CD14-positive monocyte (primary cell): ENCODE measurements around the gene RNF5. TPM values are rescaled to one million over a fixed set of nuclear protein-coding genes. Genes with fewer than 3 reads are reported as not detected.
"Not testable (repeated sequence)": the region's sequence is repeated elsewhere in the genome, so short reads cannot be mapped to it uniquely, and the experiment has no call there.

Experiments
- DNase-seq, 3 donors: peaks; one replicate each; pipeline ENCODE4 v3.0.0-alpha.2; 2011 to 2022
- H2AFZ ChIP-seq: 2 replicates; pipeline ENCODE4 v1.6.0; 2012; ENCODE audit warnings: mild to moderate bottlenecking, low read depth, low read length, inconsistent platforms; ENCODE audit not compliant: insufficient read depth, poor library complexity, severe bottlenecking
- H3K27ac ChIP-seq, 2 donors: 1 replicate in 1 of 2; 2 replicates in 1 of 2; pipeline ENCODE4 v1.5.1; 2012 to 2013; ENCODE audit warnings: low read length in 2 of 2, control low read depth in 1 of 2, inconsistent platforms in 1 of 2, low read depth in 1 of 2, mild to moderate bottlenecking in 1 of 2
- H3K27me3 ChIP-seq, 2 donors: one replicate each; pipeline versions ENCODE4 v1.6.0 to v1.6.1; 2011 to 2013; ENCODE audit warnings: low read length in 2 of 2; ENCODE audit not compliant: control insufficient read depth in 2 of 2, insufficient read depth in 2 of 2
- H3K36me3 ChIP-seq, 2 donors: replicated peaks in 1 of 2; 1 replicate in 1 of 2; 2 replicates in 1 of 2; pipeline versions ENCODE4 v1.5.1 to v1.6.1; 2012 to 2013; ENCODE audit warnings: low read length in 2 of 2, control low read depth in 1 of 2, inconsistent platforms in 1 of 2, mild to moderate bottlenecking in 1 of 2; ENCODE audit not compliant: insufficient read depth in 2 of 2, control insufficient read depth in 1 of 2
- H3K4me1 ChIP-seq, 2 donors: 1 replicate in 1 of 2; 2 replicates in 1 of 2; pipeline versions ENCODE4 v1.5.1 to v1.6.1; 2012 to 2013; ENCODE audit warnings: low read length in 2 of 2, control low read depth in 1 of 2, inconsistent platforms in 1 of 2, mild to moderate bottlenecking in 1 of 2, moderate library complexity in 1 of 2; ENCODE audit not compliant: insufficient read depth in 2 of 2, control insufficient read depth in 1 of 2
- H3K4me2 ChIP-seq: replicated peaks from 2 replicates; pipeline ENCODE3; 2012; ENCODE audit warnings: low read length, moderate library complexity, mild to moderate bottlenecking; ENCODE audit not compliant: poor library complexity, severe bottlenecking; ENCODE audit errors: extremely low read depth
- H3K4me3 ChIP-seq, 3 experiments: fragments of 200-600 bp in 1 of 3; sonication (generic) in 1 of 3; replicated peaks in 1 of 3; 1 replicate in 2 of 3; 2 replicates in 1 of 3; pipeline ENCODE4 v1.5.1; 2011 to 2013; ENCODE audit warnings: low read length in 3 of 3, mild to moderate bottlenecking in 3 of 3, control low read depth in 2 of 3, low read depth in 2 of 3, inconsistent platforms in 1 of 3, moderate library complexity in 1 of 3
- H3K79me2 ChIP-seq: 2 replicates; pipeline ENCODE4 v1.6.0; 2012; ENCODE audit warnings: mild to moderate bottlenecking, control low read depth, inconsistent platforms, low read length, moderate library complexity; ENCODE audit not compliant: insufficient read depth
- H3K9ac ChIP-seq: 2 replicates; pipeline ENCODE4 v1.6.0; 2017; ENCODE audit warnings: low read length, mild to moderate bottlenecking; ENCODE audit not compliant: insufficient read depth, poor library complexity, severe bottlenecking
- H3K9me3 ChIP-seq, 2 donors: replicated peaks in 1 of 2; 1 replicate in 1 of 2; 2 replicates in 1 of 2; pipeline versions ENCODE4 v1.5.1 to v1.6.1; 2012 to 2013; ENCODE audit warnings: low read length in 2 of 2, control low read depth in 1 of 2; ENCODE audit not compliant: control insufficient read depth in 1 of 2, insufficient read depth in 1 of 2
- H4K20me1 ChIP-seq: 2 replicates; pipeline ENCODE4 v1.6.0; 2012; ENCODE audit warnings: mild to moderate bottlenecking, low read length, control low read depth, moderate library complexity; ENCODE audit not compliant: insufficient read depth
- H3K27ac Mint-ChIP-seq, 7 donors: one replicate each; pipeline ENCODE4 v1.8.0; 2020; ENCODE audit warnings: mild to moderate bottlenecking in 7 of 7, mixed read lengths in 7 of 7, moderate library complexity in 6 of 7, inconsistent platforms in 2 of 7
- H3K27me3 Mint-ChIP-seq, 3 donors: one replicate each; pipeline ENCODE4 v1.8.0; 2021 to 2022; ENCODE audit warnings: low read depth in 3 of 3, mild to moderate bottlenecking in 3 of 3, mixed read lengths in 3 of 3, moderate library complexity in 3 of 3, inconsistent platforms in 1 of 3
- H3K36me3 Mint-ChIP-seq, 2 donors: one replicate each; pipeline ENCODE4 v1.8.0; 2020; ENCODE audit warnings: mixed read lengths in 2 of 2, inconsistent platforms in 1 of 2, mild to moderate bottlenecking in 1 of 2
- H3K4me1 Mint-ChIP-seq: one replicate; pipeline ENCODE4 v1.8.0; 2020; ENCODE audit warnings: mild to moderate bottlenecking, mixed read lengths
- H3K4me3 Mint-ChIP-seq, 2 donors: one replicate each; pipeline ENCODE4 v1.8.0; 2020; ENCODE audit warnings: mild to moderate bottlenecking in 2 of 2, mixed read lengths in 2 of 2, moderate library complexity in 1 of 2
- H3K9me3 Mint-ChIP-seq, 7 donors: one replicate each; pipeline ENCODE4 v1.8.0; 2020 to 2022; ENCODE audit warnings: mixed read lengths in 7 of 7, mild to moderate bottlenecking in 6 of 7, moderate library complexity in 6 of 7, inconsistent platforms in 2 of 7
- WGBS: methylation state at CpG from one replicate; pipeline ENCODE4 v1.1.5; 2013; ENCODE audit warnings: missing lambda C conversion rate; ENCODE audit not compliant: insufficient coverage; 5-methylcytosine and 5-hydroxymethylcytosine counted together
- intact Hi-C, 2 donors: fragments of 100-400 bp; cut with micrococcal nuclease; formaldehyde crosslinking; loops; one replicate each; pipeline versions ENCODE4 v1.15.0 to v1.15.1; 2023
- polyA plus RNA-seq, 3 donors: library from polyadenylated mRNA; depleted of rRNA in 1 of 3; unstranded in 2 of 3; stranded (reverse) in 1 of 3; fragments of 300-500 nt in 2 of 3; fragments of >200 nt in 1 of 3; fragmentation: Illumina TruSeq in 2 of 3; gene quantifications; 1 replicate in 2 of 3; 2 replicates in 1 of 3; pipeline ENCODE4 v1.2.3, GENCODE V29; 2012 to 2021
- TF ChIP-seq, protein P1 (sequence below): fragments of 200-600 bp; IDR thresholded peaks from one replicate; pipeline ENCODE4 v1.8.0; 2022; ENCODE audit warnings: antibody characterized with exemption, mild to moderate bottlenecking

RNF5 gene
- polyA plus RNA-seq, 3 donors: 62.2 to 108 (median 83.5) TPM

DNA sequence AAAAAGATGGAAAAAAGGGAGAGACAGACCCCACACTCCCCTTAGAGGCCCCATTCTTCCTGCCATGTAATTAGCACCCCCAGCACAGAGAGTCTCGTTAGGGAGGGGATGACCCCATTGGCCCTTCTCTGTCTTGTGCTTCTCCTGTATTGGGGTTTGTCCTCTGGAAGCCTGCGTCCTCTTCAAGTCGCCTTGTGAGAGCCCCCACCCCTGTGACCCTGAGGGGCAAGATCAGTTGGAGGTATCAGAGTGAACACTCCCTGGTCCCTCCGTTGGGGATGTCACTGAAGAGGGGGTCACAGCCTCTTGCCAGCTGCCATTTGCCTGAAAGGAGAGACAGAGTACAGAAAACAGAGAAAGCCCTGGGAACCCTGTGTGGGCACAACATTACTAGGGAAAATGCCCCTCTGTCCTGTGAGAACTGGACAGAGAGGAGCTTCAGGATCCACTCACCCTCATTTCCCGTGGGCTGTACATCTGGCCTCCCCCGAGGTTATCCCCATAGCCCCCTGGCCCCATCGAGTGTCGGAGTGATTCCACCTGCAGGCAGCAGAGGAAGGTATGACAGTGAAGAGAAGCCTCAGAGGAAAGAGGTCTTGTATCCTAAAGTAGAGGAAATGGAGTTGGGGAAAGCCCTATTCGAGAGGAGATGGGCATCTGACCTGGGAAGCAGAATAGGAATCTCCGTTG, 8.1 kb downstream of the RNF5 start:
- Mint-ChIP-seq H3K27ac (peak overlapping the region; percentile 57 to 92 (median 85)), H3K4me3 (peak overlapping the region; percentile 21 to 71), H3K36me3 (peaks cover 58 to 77% of the 10 kb centered on the region in 2 donors), H3K4me1 (peaks cover 62% of the 10 kb centered on the region)
- H2AFZ ChIP-seq, H3K9ac ChIP-seq, H3K9me3 Mint-ChIP-seq, H3K9me3 ChIP-seq, H3K27me3 ChIP-seq, H3K27me3 Mint-ChIP-seq, DNase-seq, intact Hi-C loops, H4K20me1 ChIP-seq: not testable (repeated sequence)
- 87% methylated on average over 6 of the region's 10 CpGs for WGBS
- Histone ChIP-seq H3K36me3 (peaks cover 48 to 68% of the 10 kb centered on the region in 2 donors), H3K4me3 (peak overlapping the region in 1 of 3 experiments; percentile 98), H3K4me2 (peak overlapping the region; percentile 100), H3K4me1 (peaks cover 56 to 61% of the 10 kb centered on the region in 2 donors), H3K27ac (peak overlapping the region; percentile 37 to 95), H3K79me2 (peaks cover 74% of the 10 kb centered on the region)

DNA sequence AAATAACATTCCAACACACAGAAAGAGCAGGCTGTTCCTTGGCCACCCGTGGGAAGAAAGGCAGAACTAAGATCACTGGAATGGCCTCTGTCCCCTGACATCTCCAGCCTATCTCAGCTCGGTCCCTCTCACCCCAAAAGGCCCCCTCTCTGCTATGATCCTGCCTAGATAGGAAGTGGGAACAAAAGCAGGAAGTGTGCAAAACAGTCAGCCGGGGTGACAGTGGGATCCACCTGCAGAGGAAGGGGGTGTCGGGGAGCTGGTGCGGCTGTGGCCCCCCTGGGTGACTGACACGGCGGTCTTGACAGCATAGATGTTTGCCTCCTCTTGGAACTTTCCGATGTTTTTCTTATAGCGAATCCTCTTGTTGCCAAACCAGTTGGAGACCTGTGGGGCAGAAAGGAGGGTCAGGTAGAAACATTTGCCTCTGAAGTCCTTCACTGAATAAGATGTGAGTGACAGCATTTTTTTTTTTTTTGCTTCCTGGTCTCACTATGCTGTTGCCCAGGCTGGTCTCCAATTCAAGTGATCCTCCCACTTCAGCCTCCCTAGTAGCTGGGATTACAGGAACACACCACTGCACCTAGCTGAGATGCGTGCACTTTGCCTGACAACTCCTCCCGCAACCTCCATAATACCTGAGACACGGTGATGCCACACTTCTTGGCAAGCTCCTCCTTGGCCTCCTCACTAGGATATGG, 9.0 kb downstream of the RNF5 start:
- 5% methylated on average over 6 of the region's 12 CpGs for WGBS
- no peak overlapping the region for H2AFZ ChIP-seq
- intact Hi-C loops: no loop called here
- no peak overlapping the region for H3K9ac ChIP-seq
- peak overlapping the region; percentile 0 to 95 for H3K27ac ChIP-seq
- peaks cover 57 to 62% of the 10 kb centered on the region in 2 donors for H3K4me1 ChIP-seq
- Mint-ChIP-seq H3K36me3 (peaks cover 56 to 72% of the 10 kb centered on the region in 2 donors), H3K4me1 (peaks cover 62% of the 10 kb centered on the region), H3K4me3 (peak overlapping the region; percentile 52 to 71), H3K27ac (peak overlapping the region; percentile 57 to 92 (median 85)), H3K27me3 (peaks cover 0 to 2% (median 1%) of the 10 kb centered on the region in 3 donors), H3K9me3 (no peaks in the 10 kb centered on the region)
- H3K27me3 ChIP-seq: no peaks in the 10 kb centered on the region
- no peaks in the 10 kb centered on the region for H3K9me3 ChIP-seq
- peak overlapping the region; percentile 100 for H3K4me2 ChIP-seq
- peak in 1 of 3 donors; percentile 37 for DNase-seq
- peaks cover 46 to 61% of the 10 kb centered on the region in 2 donors for H3K36me3 ChIP-seq
- H3K4me3 ChIP-seq: peak overlapping the region in 1 of 3 experiments; percentile 98
- TF ChIP-seq, protein P1, sequence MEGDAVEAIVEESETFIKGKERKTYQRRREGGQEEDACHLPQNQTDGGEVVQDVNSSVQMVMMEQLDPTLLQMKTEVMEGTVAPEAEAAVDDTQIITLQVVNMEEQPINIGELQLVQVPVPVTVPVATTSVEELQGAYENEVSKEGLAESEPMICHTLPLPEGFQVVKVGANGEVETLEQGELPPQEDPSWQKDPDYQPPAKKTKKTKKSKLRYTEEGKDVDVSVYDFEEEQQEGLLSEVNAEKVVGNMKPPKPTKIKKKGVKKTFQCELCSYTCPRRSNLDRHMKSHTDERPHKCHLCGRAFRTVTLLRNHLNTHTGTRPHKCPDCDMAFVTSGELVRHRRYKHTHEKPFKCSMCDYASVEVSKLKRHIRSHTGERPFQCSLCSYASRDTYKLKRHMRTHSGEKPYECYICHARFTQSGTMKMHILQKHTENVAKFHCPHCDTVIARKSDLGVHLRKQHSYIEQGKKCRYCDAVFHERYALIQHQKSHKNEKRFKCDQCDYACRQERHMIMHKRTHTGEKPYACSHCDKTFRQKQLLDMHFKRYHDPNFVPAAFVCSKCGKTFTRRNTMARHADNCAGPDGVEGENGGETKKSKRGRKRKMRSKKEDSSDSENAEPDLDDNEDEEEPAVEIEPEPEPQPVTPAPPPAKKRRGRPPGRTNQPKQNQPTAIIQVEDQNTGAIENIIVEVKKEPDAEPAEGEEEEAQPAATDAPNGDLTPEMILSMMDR: no peak
- peaks cover 79% of the 10 kb centered on the region for H3K79me2 ChIP-seq
- peaks cover 7% of the 10 kb centered on the region for H4K20me1 ChIP-seq

DNA sequence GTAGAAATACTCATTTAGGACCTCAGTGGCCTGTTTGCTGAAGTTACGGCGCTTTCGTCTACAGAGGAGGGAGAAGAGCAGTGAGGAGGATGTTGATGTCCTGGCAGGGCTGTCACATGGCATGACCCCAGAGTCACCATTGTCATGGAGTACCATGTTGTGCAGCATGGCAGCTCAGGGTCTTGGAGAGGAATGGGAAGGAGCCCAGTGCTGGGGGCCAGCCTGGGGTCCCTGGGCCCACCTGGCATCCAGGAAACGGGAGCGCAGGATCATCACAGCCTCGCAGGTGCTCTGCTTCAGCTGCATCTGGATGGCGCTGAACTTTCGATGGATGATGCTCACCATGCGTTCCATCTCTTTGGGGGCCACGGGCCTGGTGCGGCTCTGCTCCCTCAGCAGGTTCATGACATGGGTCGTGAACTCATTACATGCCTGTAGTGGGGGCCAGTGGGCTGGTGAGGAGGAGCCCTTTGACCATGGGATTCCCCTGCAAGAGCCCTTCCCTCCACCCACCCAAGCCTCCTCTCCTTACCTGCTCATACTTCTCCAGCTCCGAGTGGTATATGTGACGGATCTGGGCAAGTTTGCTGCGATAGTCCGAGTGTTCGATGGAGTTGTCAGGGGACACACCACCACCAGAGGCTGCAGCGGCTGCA, 9.6 kb downstream of the RNF5 start:
- H3K79me2 ChIP-seq: peaks cover 80% of the 10 kb centered on the region
- H4K20me1 ChIP-seq, H3K27me3 Mint-ChIP-seq, intact Hi-C loops, H3K9me3 ChIP-seq, H3K27me3 ChIP-seq, DNase-seq, H3K9me3 Mint-ChIP-seq, H2AFZ ChIP-seq: not testable (repeated sequence)
- peaks cover 51 to 58% of the 10 kb centered on the region in 2 donors for H3K4me1 ChIP-seq
- peak overlapping the region in 1 of 2 donors; percentile 95 for H3K27ac ChIP-seq
- peak overlapping the region; percentile 100 for H3K4me2 ChIP-seq
- whole genome bisulfite sequencing: 92% methylated on average over 8 of the region's 18 CpGs
- H3K4me1 Mint-ChIP-seq: peaks cover 58% of the 10 kb centered on the region
- peaks cover 53 to 66% of the 10 kb centered on the region in 2 donors for H3K36me3 Mint-ChIP-seq
- H3K4me3 ChIP-seq: peak overlapping the region in 1 of 3 experiments; percentile 98
- H3K9ac ChIP-seq: peak overlapping the region; percentile 84
- peak overlapping the region; percentile 61 to 95 (median 90) for H3K27ac Mint-ChIP-seq
- H3K36me3 ChIP-seq: peaks cover 40 to 54% of the 10 kb centered on the region in 2 donors
- H3K4me3 Mint-ChIP-seq: peak overlapping the region; percentile 52 to 71
